CD14-positive monocyte (primary cell): ENCODE results near the gene DENND6B. TPM values are rescaled to one million over a fixed set of nuclear protein-coding genes. Genes with fewer than 3 reads are reported as not detected.

Experiments
- DNase-seq, 3 donors: peaks; one replicate each; pipeline ENCODE4 v3.0.0-alpha.2; 2011 to 2022
- H2AFZ ChIP-seq: 2 replicates; pipeline ENCODE4 v1.6.0; 2012; ENCODE audit warnings: mild to moderate bottlenecking, low read depth, low read length, inconsistent platforms; ENCODE audit not compliant: insufficient read depth, poor library complexity, severe bottlenecking
- H3K27ac ChIP-seq, 2 donors: 1 replicate in 1 of 2; 2 replicates in 1 of 2; pipeline ENCODE4 v1.5.1; 2012 to 2013; ENCODE audit warnings: low read length in 2 of 2, control low read depth in 1 of 2, inconsistent platforms in 1 of 2, low read depth in 1 of 2, mild to moderate bottlenecking in 1 of 2
- H3K27me3 ChIP-seq, 2 donors: one replicate each; pipeline versions ENCODE4 v1.6.0 to v1.6.1; 2011 to 2013; ENCODE audit warnings: low read length in 2 of 2; ENCODE audit not compliant: control insufficient read depth in 2 of 2, insufficient read depth in 2 of 2
- H3K36me3 ChIP-seq, 2 donors: replicated peaks in 1 of 2; 1 replicate in 1 of 2; 2 replicates in 1 of 2; pipeline versions ENCODE4 v1.5.1 to v1.6.1; 2012 to 2013; ENCODE audit warnings: low read length in 2 of 2, control low read depth in 1 of 2, inconsistent platforms in 1 of 2, mild to moderate bottlenecking in 1 of 2; ENCODE audit not compliant: insufficient read depth in 2 of 2, control insufficient read depth in 1 of 2
- H3K4me1 ChIP-seq, 2 donors: 1 replicate in 1 of 2; 2 replicates in 1 of 2; pipeline versions ENCODE4 v1.5.1 to v1.6.1; 2012 to 2013; ENCODE audit warnings: low read length in 2 of 2, control low read depth in 1 of 2, inconsistent platforms in 1 of 2, mild to moderate bottlenecking in 1 of 2, moderate library complexity in 1 of 2; ENCODE audit not compliant: insufficient read depth in 2 of 2, control insufficient read depth in 1 of 2
- H3K4me2 ChIP-seq: replicated peaks from 2 replicates; pipeline ENCODE3; 2012; ENCODE audit warnings: low read length, moderate library complexity, mild to moderate bottlenecking; ENCODE audit not compliant: poor library complexity, severe bottlenecking; ENCODE audit errors: extremely low read depth
- H3K4me3 ChIP-seq, 3 experiments: fragments of 200-600 bp in 1 of 3; sonication (generic) in 1 of 3; replicated peaks in 1 of 3; 1 replicate in 2 of 3; 2 replicates in 1 of 3; pipeline ENCODE4 v1.5.1; 2011 to 2013; ENCODE audit warnings: low read length in 3 of 3, mild to moderate bottlenecking in 3 of 3, control low read depth in 2 of 3, low read depth in 2 of 3, inconsistent platforms in 1 of 3, moderate library complexity in 1 of 3
- H3K79me2 ChIP-seq: 2 replicates; pipeline ENCODE4 v1.6.0; 2012; ENCODE audit warnings: mild to moderate bottlenecking, control low read depth, inconsistent platforms, low read length, moderate library complexity; ENCODE audit not compliant: insufficient read depth
- H3K9ac ChIP-seq: 2 replicates; pipeline ENCODE4 v1.6.0; 2017; ENCODE audit warnings: low read length, mild to moderate bottlenecking; ENCODE audit not compliant: insufficient read depth, poor library complexity, severe bottlenecking
- H3K9me3 ChIP-seq, 2 donors: replicated peaks in 1 of 2; 1 replicate in 1 of 2; 2 replicates in 1 of 2; pipeline versions ENCODE4 v1.5.1 to v1.6.1; 2012 to 2013; ENCODE audit warnings: low read length in 2 of 2, control low read depth in 1 of 2; ENCODE audit not compliant: control insufficient read depth in 1 of 2, insufficient read depth in 1 of 2
- H4K20me1 ChIP-seq: 2 replicates; pipeline ENCODE4 v1.6.0; 2012; ENCODE audit warnings: mild to moderate bottlenecking, low read length, control low read depth, moderate library complexity; ENCODE audit not compliant: insufficient read depth
- H3K27ac Mint-ChIP-seq, 7 donors: one replicate each; pipeline ENCODE4 v1.8.0; 2020; ENCODE audit warnings: mild to moderate bottlenecking in 7 of 7, mixed read lengths in 7 of 7, moderate library complexity in 6 of 7, inconsistent platforms in 2 of 7
- H3K27me3 Mint-ChIP-seq, 3 donors: one replicate each; pipeline ENCODE4 v1.8.0; 2021 to 2022; ENCODE audit warnings: low read depth in 3 of 3, mild to moderate bottlenecking in 3 of 3, mixed read lengths in 3 of 3, moderate library complexity in 3 of 3, inconsistent platforms in 1 of 3
- H3K36me3 Mint-ChIP-seq, 2 donors: one replicate each; pipeline ENCODE4 v1.8.0; 2020; ENCODE audit warnings: mixed read lengths in 2 of 2, inconsistent platforms in 1 of 2, mild to moderate bottlenecking in 1 of 2
- H3K4me1 Mint-ChIP-seq: one replicate; pipeline ENCODE4 v1.8.0; 2020; ENCODE audit warnings: mild to moderate bottlenecking, mixed read lengths
- H3K4me3 Mint-ChIP-seq, 2 donors: one replicate each; pipeline ENCODE4 v1.8.0; 2020; ENCODE audit warnings: mild to moderate bottlenecking in 2 of 2, mixed read lengths in 2 of 2, moderate library complexity in 1 of 2
- H3K9me3 Mint-ChIP-seq, 7 donors: one replicate each; pipeline ENCODE4 v1.8.0; 2020 to 2022; ENCODE audit warnings: mixed read lengths in 7 of 7, mild to moderate bottlenecking in 6 of 7, moderate library complexity in 6 of 7, inconsistent platforms in 2 of 7
- CTCF ChIP-seq: fragments of 200-600 bp; IDR thresholded peaks from one replicate; pipeline ENCODE4 v1.8.0; 2022; ENCODE audit warnings: antibody characterized with exemption, mild to moderate bottlenecking
- WGBS: methylation state at CpG from one replicate; pipeline ENCODE4 v1.1.5; 2013; ENCODE audit warnings: missing lambda C conversion rate; ENCODE audit not compliant: insufficient coverage; 5-methylcytosine and 5-hydroxymethylcytosine counted together
- intact Hi-C, 2 donors: fragments of 100-400 bp; cut with micrococcal nuclease; formaldehyde crosslinking; loops; one replicate each; pipeline versions ENCODE4 v1.15.0 to v1.15.1; 2023
- polyA plus RNA-seq, 3 donors: library from polyadenylated mRNA; depleted of rRNA in 1 of 3; unstranded in 2 of 3; stranded (reverse) in 1 of 3; fragments of 300-500 nt in 2 of 3; fragments of >200 nt in 1 of 3; fragmentation: Illumina TruSeq in 2 of 3; gene quantifications; 1 replicate in 2 of 3; 2 replicates in 1 of 3; pipeline ENCODE4 v1.2.3, GENCODE V29; 2012 to 2021

DENND6B gene
- polyA plus RNA-seq, 3 donors = 1.7 to 10.6 (median 2.1) TPM

GRCh38 chr22:50262460-50262911 lies 64.3 kb downstream of the DENND6B start:
- Mint-ChIP-seq H3K36me3 (no peaks in the 10 kb centered on the region), H3K4me3 (peak overlapping the region in 1 of 2 donors; percentile 85), H3K27ac (no peak overlapping the region), H3K4me1 (peaks cover 10% of the 10 kb centered on the region), H3K9me3 (peaks cover 0 to 11% (median 6%) of the 10 kb centered on the region in 7 donors), H3K27me3 (peaks cover 41 to 64% (median 51%) of the 10 kb centered on the region in 3 donors)
- Histone ChIP-seq H3K9ac (no peak overlapping the region), H3K27ac (no peak overlapping the region), H3K27me3 (peaks cover 10 to 40% of the 10 kb centered on the region in 2 donors), H4K20me1 (no peaks in the 10 kb centered on the region), H3K9me3 (peaks cover 7% of the 10 kb centered on the region in 2 donors), H3K36me3 (no peaks in the 10 kb centered on the region), H2AFZ (no peak overlapping the region), H3K79me2 (no peaks in the 10 kb centered on the region), H3K4me2 (peak overlapping the region; percentile 51), H3K4me1 (peaks cover 9 to 23% of the 10 kb centered on the region in 2 donors), H3K4me3 (no peak overlapping the region)
- intact Hi-C loops = no loop called here
- DNase-seq = no peak
- 15% methylated on average over 7 of the region's 7 CpGs for WGBS
- TF ChIP-seq CTCF = no peak

GRCh38 chr22:50261615-50262459 lies 65.0 kb downstream of the DENND6B start, which contains the start of gene MAPK12:
Gene MAPK12, minus strand, starts transcription at chr22:50261683. Its CDS starts 174 bp downstream, at chr22:50261509.
- Mint-ChIP-seq H3K36me3 (no peaks in the 10 kb centered on the region), H3K27ac (no peak within 1 kb of the TSS), H3K27me3 (peaks cover 41 to 61% (median 49%) of the 10 kb centered on the region in 3 donors), H3K4me3 (peak within 1 kb of the TSS; percentile 57 to 85), H3K9me3 (peaks cover 0 to 6% (median 4%) of the 10 kb centered on the region in 7 donors), H3K4me1 (peaks cover 10% of the 10 kb centered on the region)
- intact Hi-C loops = no loop called here
- Histone ChIP-seq H3K4me1 (peaks cover 9 to 23% of the 10 kb centered on the region in 2 donors), H3K79me2 (no peaks in the 10 kb centered on the region), H3K9me3 (peaks cover under 1 to 7% of the 10 kb centered on the region in 2 donors), H3K36me3 (no peaks in the 10 kb centered on the region), H3K9ac (no peak within 1 kb of the TSS), H4K20me1 (no peaks in the 10 kb centered on the region), H3K4me2 (peak within 1 kb of the TSS; percentile 51), H3K27ac (no peak within 1 kb of the TSS), H2AFZ (no peak within 1 kb of the TSS), H3K27me3 (peaks cover 10 to 40% of the 10 kb centered on the region in 2 donors), H3K4me3 (peak within 1 kb of the TSS in 1 of 3 experiments; percentile 30)
- WGBS = 3% methylated on average over 53 of the region's 61 CpGs
- TF ChIP-seq CTCF = no peak
- DNase-seq = no peak
